ENCODE measurements around the gene ITGA11. TPM values are rescaled to one million over a fixed set of nuclear protein-coding genes. Genes with fewer than 3 reads are reported as not detected.

The ITGA11 gene
- total RNA-seq, 2 donors from 2014 or later, result 246 to 360 TPM

- no peak for ATAC-seq (ENCODE audit: insufficient number of reproducible peaks, low FRiP score, low read depth)
- no peak for DNase-seq (ENCODE audit: low spot score)
- Histone ChIP-seq H3K27me3 (replicated peaks; ENCODE audit: insufficient read depth) (no peaks in the 10 kb centered on the region), H3K9me3 (no peaks in the 10 kb centered on the region), H3K36me3 (peaks cover 75% of the 10 kb centered on the region), H3K4me1 (ENCODE audit: control insufficient read depth in 1 of 2, low read depth in 2 of 2) (peaks cover 3 to 29% of the 10 kb centered on the region in 2 donors), H3K4me3 (no peak overlapping the region), H3K27ac (peak overlapping the region; percentile 91 to 92)
- TF ChIP-seq CTCF (IDR thresholded peaks at IDR 0.05), result no peak
These were observed 115.7 kb downstream of the ITGA11 start for GRCh38 chr15:68316061-68316804.

GRCh38 chr15:68315495-68316031 is 116.4 kb downstream of the ITGA11 start:
- DNase-seq (ENCODE audit: low spot score), result no peak
- ATAC-seq (ENCODE audit: insufficient number of reproducible peaks, low FRiP score, low read depth), result no peak
- Histone ChIP-seq H3K27me3 (replicated peaks; ENCODE audit: insufficient read depth) (no peaks in the 10 kb centered on the region), H3K9me3 (no peaks in the 10 kb centered on the region), H3K4me3 (no peak overlapping the region), H3K27ac (peak overlapping the region; percentile 91 to 92), H3K36me3 (peaks cover 77% of the 10 kb centered on the region), H3K4me1 (ENCODE audit: control insufficient read depth in 1 of 2, low read depth in 2 of 2) (peaks cover 6 to 36% of the 10 kb centered on the region in 2 donors)
- TF ChIP-seq CTCF (IDR thresholded peaks at IDR 0.05), result no peak

- no peak for ATAC-seq (ENCODE audit: insufficient number of reproducible peaks, low FRiP score, low read depth)
- H3K4me1 ChIP-seq (ENCODE audit: control insufficient read depth in 1 of 2, low read depth in 2 of 2), result peaks cover 11 to 41% of the 10 kb centered on the region in 2 donors
- no peaks in the 10 kb centered on the region for H3K27me3 ChIP-seq (replicated peaks; ENCODE audit: insufficient read depth)
These were observed 116.9 kb downstream of the ITGA11 start for GRCh38 chr15:68315035-68315434.

GRCh38 chr15:68314563-68314962 is 117.4 kb downstream of the ITGA11 start:
- H3K27ac ChIP-seq, result peak overlapping the region; percentile 91 to 92
- no peak overlapping the region for H3K4me3 ChIP-seq
- DNase-seq (ENCODE audit: low spot score) (no peak), ATAC-seq (ENCODE audit: insufficient number of reproducible peaks, low FRiP score, low read depth) (no peak)
- no peaks in the 10 kb centered on the region for H3K27me3 ChIP-seq (replicated peaks; ENCODE audit: insufficient read depth)
- no peaks in the 10 kb centered on the region for H3K9me3 ChIP-seq
- TF ChIP-seq CTCF (IDR thresholded peaks at IDR 0.05), result no peak
- H3K4me1 ChIP-seq (ENCODE audit: control insufficient read depth in 1 of 2, low read depth in 2 of 2), result peaks cover 12 to 46% of the 10 kb centered on the region in 2 donors
- H3K36me3 ChIP-seq, result peaks cover 69% of the 10 kb centered on the region

More at GRCh38 chr15:68315035-68315434, 116.9 kb downstream of the ITGA11 start:
- DNase-seq (ENCODE audit: low spot score), result no peak
- Histone ChIP-seq H3K9me3 (no peaks in the 10 kb centered on the region), H3K4me3 (no peak overlapping the region), H3K36me3 (peaks cover 72% of the 10 kb centered on the region), H3K27ac (peak overlapping the region; percentile 91 to 92)
- TF ChIP-seq CTCF (IDR thresholded peaks at IDR 0.05), result no peak

- Histone ChIP-seq H3K27me3 (replicated peaks; ENCODE audit: insufficient read depth) (no peaks in the 10 kb centered on the region), H3K27ac (peak overlapping the region; percentile 91 to 92), H3K4me3 (no peak overlapping the region), H3K36me3 (peaks cover 61% of the 10 kb centered on the region), H3K4me1 (ENCODE audit: control insufficient read depth in 1 of 2, low read depth in 2 of 2) (peaks cover 16 to 52% of the 10 kb centered on the region in 2 donors), H3K9me3 (no peaks in the 10 kb centered on the region)
- DNase-seq (ENCODE audit: low spot score), result no peak
- no peak for ATAC-seq (ENCODE audit: insufficient number of reproducible peaks, low FRiP score, low read depth)
- TF ChIP-seq CTCF (IDR thresholded peaks at IDR 0.05), result no peak
These were observed 118.2 kb downstream of the ITGA11 start for GRCh38 chr15:68313501-68314410.
